HG03460 (cell line): ENCODE measurements around the gene IMPDH2.

Source experiments
- ATAC-seq: cut with Tn5 transposase; IDR thresholded peaks from one replicate; pipeline ENCODE4 v1.9.1; 2021; ENCODE audit not compliant: unreplicated experiment

IMPDH2 gene

GRCh38 chr3:49007068-49007770 lies 22.0 kb downstream of the IMPDH2 start, which contains the start of gene WDR6:
TSS of gene WDR6 (plus strand) at chr3:49007391. CDS start at chr3:49007432, 41 bp downstream.
- peak; percentile 83 for ATAC-seq

GRCh38 chr3:49006408-49007067 lies 22.7 kb downstream of the IMPDH2 start:
- ATAC-seq = peak; percentile 2

DNA sequence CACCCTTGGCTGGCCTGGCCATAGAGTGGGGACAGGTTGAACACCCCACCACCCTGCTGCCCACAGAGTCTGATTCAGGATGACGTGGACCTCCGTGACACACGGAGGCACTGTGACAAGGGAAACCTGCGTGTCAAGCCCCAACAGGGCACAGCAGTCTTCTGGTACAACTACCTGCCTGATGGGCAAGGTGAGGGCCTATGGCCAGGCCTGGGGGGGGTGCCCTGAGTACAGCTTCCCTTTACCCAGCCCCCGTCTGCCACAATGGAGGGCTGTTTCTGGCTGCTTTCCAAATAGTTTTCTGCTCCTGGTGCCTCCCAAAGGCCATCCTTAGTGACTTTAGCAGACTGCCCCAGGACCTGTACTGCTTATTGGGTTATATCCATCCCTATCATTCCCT lies 23.2 kb downstream of the IMPDH2 start:
- ATAC-seq = no peak

GRCh38 chr3:49005303-49005680 lies 23.9 kb downstream of the IMPDH2 start:
- ATAC-seq = no peak

GRCh38 chr3:49004352-49005302 lies 24.6 kb downstream of the IMPDH2 start:
- ATAC-seq = no peak

DNA sequence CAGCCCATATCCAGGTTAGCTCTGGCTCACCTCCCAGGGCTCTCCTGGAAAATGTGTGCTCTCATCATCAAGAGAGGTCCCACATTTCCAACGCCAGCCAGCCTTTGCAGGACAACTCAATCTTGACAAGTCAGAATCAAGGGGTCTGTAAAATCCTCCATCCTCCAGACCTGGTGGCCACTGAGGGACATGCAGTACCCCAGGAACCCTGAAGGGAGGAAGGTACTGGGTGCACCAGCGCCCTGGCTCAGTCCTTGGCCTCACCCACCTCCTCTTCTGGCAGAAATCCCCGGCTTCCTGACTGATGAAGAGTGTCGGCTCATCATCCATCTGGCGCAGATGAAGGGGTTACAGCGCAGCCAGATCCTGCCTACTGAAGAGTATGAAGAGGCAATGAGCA lies 28.0 kb downstream of the IMPDH2 start:
- no peak for ATAC-seq

DNA sequence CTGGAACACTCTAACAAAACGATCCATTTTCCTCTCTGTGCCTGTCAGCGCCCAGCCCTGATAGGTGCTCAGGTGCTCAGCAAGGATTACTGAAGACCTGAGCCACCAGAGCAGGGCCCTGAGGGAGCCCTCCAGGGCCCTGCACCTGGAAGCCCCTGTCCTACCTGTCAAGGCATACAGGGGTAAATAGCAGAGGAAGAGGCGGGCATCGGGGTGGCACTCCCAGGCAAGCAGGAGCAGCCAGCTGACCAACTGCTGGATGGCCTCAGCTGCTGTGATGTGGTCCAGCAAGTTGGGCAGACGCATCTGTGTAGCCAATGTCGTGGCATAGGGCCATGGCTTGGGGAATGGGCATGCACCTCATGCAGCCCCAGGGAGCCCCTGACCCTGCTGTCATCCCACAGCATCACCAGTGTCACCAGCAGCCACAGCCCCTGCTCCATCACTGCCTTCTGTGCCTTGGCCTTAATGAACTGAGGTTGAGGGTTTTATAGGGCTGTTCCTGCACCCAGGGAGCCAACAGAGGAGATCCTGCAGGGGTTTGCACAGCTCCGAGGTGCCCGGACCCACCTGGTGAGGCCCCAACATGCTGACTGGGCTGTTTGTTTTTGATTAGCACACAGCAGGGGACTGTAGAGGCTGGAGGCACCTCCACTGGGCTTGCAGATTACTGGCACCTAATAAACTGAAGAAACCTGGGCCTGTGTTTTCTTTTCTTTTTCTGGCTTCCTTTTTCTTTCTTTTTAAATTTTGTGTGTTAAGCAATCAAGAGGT lies 29.9 kb downstream of the IMPDH2 start:
- ATAC-seq = no peak

- ATAC-seq = no peak
Measured at GRCh38 chr3:48997714-48998637, 31.2 kb downstream of the IMPDH2 start.

DNA sequence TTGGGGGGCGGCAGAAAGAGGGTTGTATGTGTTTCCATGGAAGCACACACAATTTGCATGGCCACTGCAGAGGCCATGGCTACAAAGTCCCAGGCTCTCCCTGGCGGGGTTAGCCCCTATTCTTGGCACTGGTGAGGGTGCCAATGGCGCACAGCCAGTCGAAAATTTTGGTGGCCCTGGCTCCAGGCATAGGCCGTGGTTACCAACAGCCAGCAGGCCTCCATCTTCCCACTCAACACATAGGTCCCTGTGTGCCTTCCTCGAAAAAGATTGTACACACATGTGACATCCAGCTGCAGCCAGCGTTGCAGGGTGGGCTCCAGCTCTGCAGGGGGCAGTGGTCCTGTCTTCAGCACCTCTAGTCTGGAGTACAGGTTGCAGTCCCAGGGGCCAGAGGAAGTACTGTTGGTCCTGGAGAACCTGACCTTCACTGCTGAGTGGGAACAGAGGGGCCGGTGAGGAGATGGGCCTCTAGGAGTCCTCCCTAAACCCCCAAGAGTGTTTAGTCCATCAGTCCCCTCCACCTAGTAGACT lies 32.0 kb downstream of the IMPDH2 start:
- no peak for ATAC-seq

GRCh38 chr3:48996640-48997039 lies 32.6 kb downstream of the IMPDH2 start:
- ATAC-seq = no peak

DNA sequence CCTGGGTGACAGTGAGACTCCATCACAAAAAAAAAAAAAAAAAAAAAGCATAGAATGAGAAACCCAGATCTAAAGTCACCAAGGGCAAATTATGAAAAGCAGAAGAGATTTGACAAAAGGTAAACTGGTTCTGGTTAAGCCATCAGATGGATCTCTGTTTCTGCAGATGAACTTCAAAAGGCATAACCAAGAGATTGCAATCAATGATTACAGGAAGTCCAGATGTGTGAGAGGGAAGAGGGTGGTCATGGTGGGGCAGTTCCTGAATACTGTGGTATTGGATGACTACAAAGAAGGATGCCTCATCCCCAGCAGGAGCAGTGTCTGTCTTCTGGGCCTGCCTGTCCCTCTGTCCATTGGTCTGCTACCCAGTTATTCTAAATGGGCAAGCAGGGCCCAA lies 35.4 kb downstream of the IMPDH2 start:
- ATAC-seq = no peak

DNA sequence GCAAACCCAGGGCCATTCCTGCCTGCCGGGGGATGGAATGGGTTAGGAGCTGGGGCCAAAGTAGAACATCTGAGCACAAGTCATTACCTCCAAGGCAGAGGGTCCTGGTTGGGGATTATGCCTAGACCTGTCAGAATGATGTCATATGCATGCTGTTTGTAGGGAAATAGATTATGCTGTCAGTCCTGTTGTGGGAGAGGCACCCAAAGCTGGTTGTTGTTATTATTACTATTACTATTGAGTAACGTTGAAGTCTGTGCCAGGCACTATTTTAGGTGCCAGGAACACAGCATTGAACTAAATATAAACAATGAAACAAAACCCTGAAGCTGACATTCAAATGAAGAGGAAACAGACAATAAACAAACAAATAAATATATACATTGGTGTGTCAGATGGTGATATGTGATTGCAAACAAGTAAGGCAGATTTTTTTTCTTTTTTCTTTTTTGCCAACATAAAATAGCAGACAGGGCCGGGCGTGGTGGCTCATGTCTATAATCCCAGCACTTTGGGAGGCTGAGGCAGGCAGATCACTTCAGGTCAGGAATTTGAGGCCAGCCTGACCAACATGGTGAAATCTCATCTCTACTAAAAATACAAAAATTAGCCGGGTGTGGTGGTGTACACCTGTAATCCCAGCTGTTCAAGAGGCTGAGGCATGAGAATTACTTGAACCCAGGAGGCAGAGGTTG lies 37.2 kb downstream of the IMPDH2 start:
- no peak for ATAC-seq

DNA sequence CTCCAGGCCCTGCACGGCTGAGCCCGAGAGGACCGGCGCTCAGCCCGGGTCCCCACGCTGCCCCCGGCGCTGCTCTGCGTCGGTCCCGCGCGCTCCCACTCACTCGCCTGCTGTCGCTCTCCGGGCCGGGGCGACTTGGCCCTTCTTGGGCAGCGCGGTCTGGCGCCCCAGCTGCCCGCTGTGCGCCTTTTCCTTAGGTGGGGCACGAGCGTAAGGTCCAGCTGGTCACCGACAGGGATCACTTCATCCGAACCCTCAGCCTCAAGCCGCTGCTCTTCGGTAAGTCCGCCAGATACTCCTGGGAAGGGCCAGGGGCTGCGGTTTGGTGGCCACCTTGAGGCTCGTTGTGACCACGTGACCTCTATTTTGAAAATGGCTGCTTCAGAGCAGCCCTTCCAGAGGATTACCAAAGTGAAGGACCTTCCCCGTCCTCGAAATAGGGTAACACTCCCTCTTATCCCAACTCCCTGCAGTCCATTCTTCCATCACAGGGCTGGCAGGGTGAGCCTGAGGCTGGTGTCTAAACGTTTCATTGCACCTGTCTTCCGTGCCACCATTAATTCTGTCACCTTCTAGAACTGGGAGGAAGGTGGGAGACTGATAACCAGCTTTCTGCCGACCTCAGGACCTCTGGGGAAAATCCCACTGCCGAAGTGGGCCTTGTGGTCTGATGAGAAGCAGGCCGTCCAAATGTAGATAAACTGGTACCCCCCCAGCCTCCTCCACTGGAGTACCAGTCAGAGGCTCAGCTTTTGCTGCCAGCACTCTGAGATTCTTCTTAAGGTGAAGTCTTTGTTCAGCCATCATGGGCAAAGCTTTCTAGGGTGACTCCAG lies 38.3 kb downstream of the IMPDH2 start:
- no peak for ATAC-seq

GRCh38 chr3:48989796-48990635 lies 39.2 kb downstream of the IMPDH2 start, which contains the start of gene P4HTM:
TSS of gene P4HTM (plus strand) at chr3:48990241. CDS start at chr3:48990257, 16 bp downstream.
- ATAC-seq = peak; percentile 50

DNA sequence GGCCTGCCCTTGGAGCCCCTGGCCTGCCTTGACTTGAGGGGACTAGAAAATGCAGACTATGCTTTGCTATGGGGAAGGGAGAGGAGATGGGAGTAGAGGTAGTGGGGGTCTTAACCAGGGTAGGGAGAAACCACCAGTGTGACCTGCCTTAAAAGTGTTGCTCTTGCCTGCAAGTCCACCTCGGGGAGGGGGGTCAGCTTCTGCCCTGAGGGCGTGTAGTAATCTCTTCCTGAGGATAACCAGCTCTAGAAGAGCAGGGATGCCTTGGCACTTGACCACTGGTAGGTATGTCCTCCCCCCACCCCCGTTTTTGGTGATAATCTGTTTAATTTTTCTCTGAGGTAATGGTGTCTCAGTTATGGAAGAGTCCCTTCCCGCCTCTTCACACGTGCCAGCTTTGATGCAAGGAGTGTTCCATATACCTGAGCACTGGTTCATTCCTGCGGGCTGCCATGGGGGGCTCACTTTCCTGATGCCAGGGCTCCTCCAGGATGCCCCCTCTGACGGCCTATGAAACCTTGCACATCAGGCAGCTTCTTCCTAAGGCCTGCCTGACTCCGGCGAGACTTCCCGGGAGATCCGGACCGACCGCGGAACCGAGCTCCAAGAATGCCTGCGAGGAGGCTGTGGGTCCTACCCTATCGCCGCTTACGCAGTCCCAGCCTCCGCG lies 39.9 kb downstream of the IMPDH2 start:
- no peak for ATAC-seq

GRCh38 chr3:48985831-48986376 lies 43.3 kb downstream of the IMPDH2 start:
- no peak for ATAC-seq
